ENCODE results near the gene SPEM1. TPM values are rescaled to one million over a fixed set of nuclear protein-coding genes. Genes with fewer than 3 reads are reported as not detected.

SPEM1 gene
- total RNA-seq, 3 donors from 2014 or later (not counting 1 experiment from before 2014, with no cell fraction given), result not detected

GRCh38 chr17:7396147-7396546, 24.0 kb upstream of the SPEM1 start:
- Mint-ChIP-seq H3K27me3 (ENCODE audit: low read depth in 2 of 2) (no peaks in the 10 kb centered on the region), H3K27ac (no peak overlapping the region), H3K9me3 (no peaks in the 10 kb centered on the region), H3K36me3 (no peaks in the 10 kb centered on the region), H3K4me1 (peaks cover 9 to 15% of the 10 kb centered on the region in 2 donors), H3K4me3 (no peak overlapping the region)
- Histone ChIP-seq H3K27me3 (ENCODE audit: control insufficient read depth, insufficient read depth, low read length) (no peaks in the 10 kb centered on the region), H3K27ac (ENCODE audit: low read length) (no peak overlapping the region), H3K4me1 (ENCODE audit: control insufficient read depth, insufficient read depth, low read length) (peaks cover 20% of the 10 kb centered on the region), H3K36me3 (ENCODE audit: control insufficient read depth, insufficient read depth, low read length) (peaks cover 15% of the 10 kb centered on the region), H3K4me3 (ENCODE audit: low read length) (no peak overlapping the region), H3K9me3 (ENCODE audit: control insufficient read depth, insufficient read depth, low read length) (no peaks in the 10 kb centered on the region)
- TF ChIP-seq, protein P1, sequence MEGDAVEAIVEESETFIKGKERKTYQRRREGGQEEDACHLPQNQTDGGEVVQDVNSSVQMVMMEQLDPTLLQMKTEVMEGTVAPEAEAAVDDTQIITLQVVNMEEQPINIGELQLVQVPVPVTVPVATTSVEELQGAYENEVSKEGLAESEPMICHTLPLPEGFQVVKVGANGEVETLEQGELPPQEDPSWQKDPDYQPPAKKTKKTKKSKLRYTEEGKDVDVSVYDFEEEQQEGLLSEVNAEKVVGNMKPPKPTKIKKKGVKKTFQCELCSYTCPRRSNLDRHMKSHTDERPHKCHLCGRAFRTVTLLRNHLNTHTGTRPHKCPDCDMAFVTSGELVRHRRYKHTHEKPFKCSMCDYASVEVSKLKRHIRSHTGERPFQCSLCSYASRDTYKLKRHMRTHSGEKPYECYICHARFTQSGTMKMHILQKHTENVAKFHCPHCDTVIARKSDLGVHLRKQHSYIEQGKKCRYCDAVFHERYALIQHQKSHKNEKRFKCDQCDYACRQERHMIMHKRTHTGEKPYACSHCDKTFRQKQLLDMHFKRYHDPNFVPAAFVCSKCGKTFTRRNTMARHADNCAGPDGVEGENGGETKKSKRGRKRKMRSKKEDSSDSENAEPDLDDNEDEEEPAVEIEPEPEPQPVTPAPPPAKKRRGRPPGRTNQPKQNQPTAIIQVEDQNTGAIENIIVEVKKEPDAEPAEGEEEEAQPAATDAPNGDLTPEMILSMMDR (IDR thresholded peaks at IDR 0.05), result no peak
- no peak for DNase-seq
- 96% methylated on average over 4 of the region's 4 CpGs for WGBS (ENCODE audit: insufficient coverage)
- no peak for ATAC-seq
- intact Hi-C loops (cut with micrococcal nuclease), result no loop called here

- Mint-ChIP-seq H3K4me3 (no peak overlapping the region), H3K9me3 (no peaks in the 10 kb centered on the region), H3K36me3 (no peaks in the 10 kb centered on the region), H3K27ac (no peak overlapping the region), H3K4me1 (peaks cover 14 to 24% of the 10 kb centered on the region in 2 donors), H3K27me3 (ENCODE audit: low read depth in 2 of 2) (no peaks in the 10 kb centered on the region)
- no peaks in the 10 kb centered on the region for H3K9me3 ChIP-seq (ENCODE audit: control insufficient read depth, insufficient read depth, low read length)
- no peaks in the 10 kb centered on the region for H3K27me3 ChIP-seq (ENCODE audit: control insufficient read depth, insufficient read depth, low read length)
- DNase-seq (no peak), ATAC-seq (no peak)
- H3K36me3 ChIP-seq (ENCODE audit: control insufficient read depth, insufficient read depth, low read length), result no peaks in the 10 kb centered on the region
- peaks cover 23% of the 10 kb centered on the region for H3K4me1 ChIP-seq (ENCODE audit: control insufficient read depth, insufficient read depth, low read length)
- intact Hi-C loops (cut with micrococcal nuclease), result no loop called here
- WGBS (ENCODE audit: insufficient coverage), result 100% methylated on average over 1 of the region's 2 CpGs
- H3K4me3 ChIP-seq (ENCODE audit: low read length), result no peak overlapping the region
- no peak overlapping the region for H3K27ac ChIP-seq (ENCODE audit: low read length)
- TF ChIP-seq, protein P1 (IDR thresholded peaks at IDR 0.05), result no peak
Measured at GRCh38 chr17:7398612-7399011, 21.5 kb upstream of the SPEM1 start.

DNA sequence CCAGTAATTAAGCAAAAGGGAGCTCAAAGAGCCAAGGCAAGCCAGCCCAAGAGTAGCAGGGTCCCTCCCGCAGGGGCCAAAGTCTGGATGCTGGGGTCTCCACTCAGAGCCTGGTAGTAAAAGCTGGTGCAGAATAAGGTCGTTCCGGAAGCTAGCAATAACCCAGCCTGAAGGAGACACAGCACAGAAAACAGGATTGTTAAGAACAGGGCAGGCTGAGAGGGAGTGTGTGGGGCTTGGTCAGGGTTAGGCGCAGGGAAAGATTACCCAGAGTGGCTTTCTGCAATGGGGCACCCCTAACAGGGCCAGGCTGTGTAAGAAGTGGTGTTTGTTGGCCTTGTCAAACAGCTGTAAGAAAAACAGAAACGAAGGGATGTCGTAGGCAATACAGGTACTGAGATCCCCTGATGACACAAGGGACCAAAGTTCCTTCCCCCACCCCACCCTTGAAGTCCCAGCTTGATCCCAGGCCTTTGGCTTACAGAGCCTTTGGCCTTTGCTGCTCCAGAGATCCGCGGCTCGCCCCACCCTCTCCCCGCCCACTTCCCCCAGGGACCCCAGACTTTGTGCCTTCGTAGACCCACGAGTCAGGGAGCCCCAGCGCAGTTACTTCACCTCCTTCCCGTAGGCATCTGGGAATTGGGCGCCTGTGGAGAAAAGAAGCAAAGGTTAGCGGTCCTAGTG, 16.9 kb upstream of the SPEM1 start:
- peak in 1 of 2 donors; percentile 45 for DNase-seq
- Histone ChIP-seq H3K4me1 (ENCODE audit: control insufficient read depth, insufficient read depth, low read length) (peaks cover 24% of the 10 kb centered on the region), H3K27ac (ENCODE audit: low read length) (peak overlapping the region; percentile 60), H3K27me3 (ENCODE audit: control insufficient read depth, insufficient read depth, low read length) (peaks cover 3% of the 10 kb centered on the region), H3K4me3 (ENCODE audit: low read length) (peak overlapping the region; percentile 69), H3K36me3 (ENCODE audit: control insufficient read depth, insufficient read depth, low read length) (no peaks in the 10 kb centered on the region), H3K9me3 (ENCODE audit: control insufficient read depth, insufficient read depth, low read length) (no peaks in the 10 kb centered on the region)
- ATAC-seq, result no peak
- 22% methylated on average over 16 of the region's 16 CpGs for WGBS (ENCODE audit: insufficient coverage)
- Mint-ChIP-seq H3K9me3 (no peaks in the 10 kb centered on the region), H3K4me3 (peak overlapping the region; percentile 92), H3K4me1 (peaks cover 8 to 27% of the 10 kb centered on the region in 2 donors), H3K27me3 (ENCODE audit: low read depth in 2 of 2) (peaks cover 0 to 8% of the 10 kb centered on the region in 2 donors), H3K27ac (peak overlapping the region; percentile 90 to 96), H3K36me3 (no peaks in the 10 kb centered on the region)
- TF ChIP-seq, protein P1 (IDR thresholded peaks at IDR 0.05), result no peak
- intact Hi-C loops (cut with micrococcal nuclease), result no loop called here

GRCh38 chr17:7403727-7403976, 16.5 kb upstream of the SPEM1 start:
- intact Hi-C loops (cut with micrococcal nuclease), result no loop called here
- no peak for DNase-seq
- peaks cover 0 to 8% of the 10 kb centered on the region in 2 donors for H3K27me3 Mint-ChIP-seq (ENCODE audit: low read depth in 2 of 2)
- no peaks in the 10 kb centered on the region for H3K36me3 ChIP-seq (ENCODE audit: control insufficient read depth, insufficient read depth, low read length)
- H3K4me1 Mint-ChIP-seq, result peaks cover 8 to 27% of the 10 kb centered on the region in 2 donors
- 1% methylated on average over 13 of the region's 13 CpGs for WGBS (ENCODE audit: insufficient coverage)
- no peaks in the 10 kb centered on the region for H3K9me3 ChIP-seq (ENCODE audit: control insufficient read depth, insufficient read depth, low read length)
- peak in 1 of 3 donors; percentile 3 for ATAC-seq
- H3K9me3 Mint-ChIP-seq, result no peaks in the 10 kb centered on the region
- peak overlapping the region; percentile 60 for H3K27ac ChIP-seq (ENCODE audit: low read length)
- peaks cover 3% of the 10 kb centered on the region for H3K27me3 ChIP-seq (ENCODE audit: control insufficient read depth, insufficient read depth, low read length)
- TF ChIP-seq, protein P1 (IDR thresholded peaks at IDR 0.05), result no peak
- H3K4me1 ChIP-seq (ENCODE audit: control insufficient read depth, insufficient read depth, low read length), result peaks cover 27% of the 10 kb centered on the region
- H3K4me3 Mint-ChIP-seq, result peak overlapping the region; percentile 92
- peak overlapping the region; percentile 69 for H3K4me3 ChIP-seq (ENCODE audit: low read length)
- peak overlapping the region; percentile 90 to 96 for H3K27ac Mint-ChIP-seq
- H3K36me3 Mint-ChIP-seq, result no peaks in the 10 kb centered on the region
